Neural crest cell (in vitro differentiated cells): ENCODE results near the gene TRIO. TPM values are rescaled to one million over a fixed set of nuclear protein-coding genes. Genes with fewer than 3 reads are reported as not detected.

Experiments used
- DNase-seq: peaks from one replicate; pipeline ENCODE4 v3.0.0; 2021; ENCODE audit warnings: low read depth, mixed read lengths, low spot score
- H3K27ac Mint-ChIP-seq: one replicate; pipeline ENCODE4 v1.8.0; 2021; ENCODE audit warnings: mild to moderate bottlenecking, mixed read lengths; ENCODE audit not compliant: unreplicated experiment
- H3K27me3 Mint-ChIP-seq: 2 replicates; pipeline ENCODE4 v1.8.0; 2021; ENCODE audit warnings: low read depth, mild to moderate bottlenecking, mixed read lengths
- H3K36me3 Mint-ChIP-seq: 2 replicates; pipeline ENCODE4 v1.8.0; 2021; ENCODE audit warnings: low read depth, mild to moderate bottlenecking, mixed read lengths
- H3K4me1 Mint-ChIP-seq: 2 replicates; pipeline ENCODE4 v1.8.0; 2021; ENCODE audit warnings: mixed read lengths
- H3K4me3 Mint-ChIP-seq: one replicate; pipeline ENCODE4 v1.8.0; 2021; ENCODE audit warnings: mild to moderate bottlenecking, mixed read lengths
- H3K9me3 Mint-ChIP-seq: 2 replicates; pipeline ENCODE4 v1.8.0; 2021; ENCODE audit warnings: mixed read lengths
- total RNA-seq: library from RNA; stranded (reverse); gene quantifications from 2 replicates; pipeline ENCODE4 v1.2.1, GENCODE V29; 2021
- TF ChIP-seq, protein P1 (sequence below): fragments of 200-600 bp; sonication (generic); conservative IDR thresholded peaks from 2 replicates; pipeline ENCODE4 v1.5.0; 2021; ENCODE audit warnings: antibody characterized with exemption, mild to moderate bottlenecking

The TRIO gene
- total RNA-seq, 1 donor from 2014 or later, result 134 TPM

DNA sequence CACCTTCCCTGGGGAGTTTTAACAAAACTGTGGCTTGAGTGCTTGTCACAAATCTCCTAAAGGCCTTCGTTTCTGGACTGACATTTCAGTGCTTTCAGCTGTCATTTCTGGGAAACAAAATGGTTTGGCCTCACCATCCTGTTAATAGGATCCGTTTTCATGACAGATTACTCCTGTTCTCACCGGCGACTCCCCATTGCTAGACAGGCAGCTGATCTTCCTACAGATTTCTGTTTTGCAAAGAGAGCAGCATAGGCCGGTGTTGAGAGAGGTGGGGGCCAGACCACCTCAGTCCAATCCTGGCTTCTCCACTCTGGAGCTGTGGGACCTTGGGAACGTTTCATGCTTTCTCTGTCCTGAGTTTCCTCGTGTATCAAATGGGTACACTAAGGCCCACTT lies 363.0 kb downstream of the TRIO start:
- H3K9me3 Mint-ChIP-seq, result no peaks in the 10 kb centered on the region
- H3K4me1 Mint-ChIP-seq, result no peaks in the 10 kb centered on the region

DNA sequence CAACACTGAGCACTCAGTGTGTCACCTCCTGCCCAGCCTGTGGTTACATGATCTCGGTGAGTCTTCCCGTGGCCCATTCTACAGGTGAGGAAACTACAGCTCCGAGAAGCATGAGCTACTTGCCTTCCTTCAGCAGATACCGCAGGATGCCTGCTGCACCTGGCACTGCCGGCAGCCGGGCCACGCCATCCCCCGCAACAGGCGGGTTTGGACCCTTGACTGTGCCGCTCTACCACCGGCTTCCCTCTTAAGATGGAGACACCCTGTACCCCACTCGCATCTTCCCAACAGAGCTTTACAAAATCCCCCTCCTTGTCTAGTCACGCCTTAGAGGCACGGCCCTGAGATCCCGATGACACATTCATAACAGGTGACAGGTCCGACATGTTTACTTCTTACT lies 363.5 kb downstream of the TRIO start:
- H3K4me1 Mint-ChIP-seq, result no peaks in the 10 kb centered on the region
- H3K27me3 Mint-ChIP-seq, result no peaks in the 10 kb centered on the region
- no peak overlapping the region for H3K27ac Mint-ChIP-seq
- H3K9me3 Mint-ChIP-seq, result no peaks in the 10 kb centered on the region
- no peak for DNase-seq
- TF ChIP-seq, protein P1, sequence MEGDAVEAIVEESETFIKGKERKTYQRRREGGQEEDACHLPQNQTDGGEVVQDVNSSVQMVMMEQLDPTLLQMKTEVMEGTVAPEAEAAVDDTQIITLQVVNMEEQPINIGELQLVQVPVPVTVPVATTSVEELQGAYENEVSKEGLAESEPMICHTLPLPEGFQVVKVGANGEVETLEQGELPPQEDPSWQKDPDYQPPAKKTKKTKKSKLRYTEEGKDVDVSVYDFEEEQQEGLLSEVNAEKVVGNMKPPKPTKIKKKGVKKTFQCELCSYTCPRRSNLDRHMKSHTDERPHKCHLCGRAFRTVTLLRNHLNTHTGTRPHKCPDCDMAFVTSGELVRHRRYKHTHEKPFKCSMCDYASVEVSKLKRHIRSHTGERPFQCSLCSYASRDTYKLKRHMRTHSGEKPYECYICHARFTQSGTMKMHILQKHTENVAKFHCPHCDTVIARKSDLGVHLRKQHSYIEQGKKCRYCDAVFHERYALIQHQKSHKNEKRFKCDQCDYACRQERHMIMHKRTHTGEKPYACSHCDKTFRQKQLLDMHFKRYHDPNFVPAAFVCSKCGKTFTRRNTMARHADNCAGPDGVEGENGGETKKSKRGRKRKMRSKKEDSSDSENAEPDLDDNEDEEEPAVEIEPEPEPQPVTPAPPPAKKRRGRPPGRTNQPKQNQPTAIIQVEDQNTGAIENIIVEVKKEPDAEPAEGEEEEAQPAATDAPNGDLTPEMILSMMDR, result no peak
- peaks cover 8% of the 10 kb centered on the region for H3K36me3 Mint-ChIP-seq
- H3K4me3 Mint-ChIP-seq, result no peak overlapping the region

More for the DNA sequence above, 363.0 kb downstream of the TRIO start:
- H3K36me3 Mint-ChIP-seq, result peaks cover 6% of the 10 kb centered on the region
- TF ChIP-seq, protein P1, result no peak
- no peak for DNase-seq
- no peak overlapping the region for H3K4me3 Mint-ChIP-seq
- H3K27me3 Mint-ChIP-seq, result no peaks in the 10 kb centered on the region
- H3K27ac Mint-ChIP-seq, result no peak overlapping the region

DNA sequence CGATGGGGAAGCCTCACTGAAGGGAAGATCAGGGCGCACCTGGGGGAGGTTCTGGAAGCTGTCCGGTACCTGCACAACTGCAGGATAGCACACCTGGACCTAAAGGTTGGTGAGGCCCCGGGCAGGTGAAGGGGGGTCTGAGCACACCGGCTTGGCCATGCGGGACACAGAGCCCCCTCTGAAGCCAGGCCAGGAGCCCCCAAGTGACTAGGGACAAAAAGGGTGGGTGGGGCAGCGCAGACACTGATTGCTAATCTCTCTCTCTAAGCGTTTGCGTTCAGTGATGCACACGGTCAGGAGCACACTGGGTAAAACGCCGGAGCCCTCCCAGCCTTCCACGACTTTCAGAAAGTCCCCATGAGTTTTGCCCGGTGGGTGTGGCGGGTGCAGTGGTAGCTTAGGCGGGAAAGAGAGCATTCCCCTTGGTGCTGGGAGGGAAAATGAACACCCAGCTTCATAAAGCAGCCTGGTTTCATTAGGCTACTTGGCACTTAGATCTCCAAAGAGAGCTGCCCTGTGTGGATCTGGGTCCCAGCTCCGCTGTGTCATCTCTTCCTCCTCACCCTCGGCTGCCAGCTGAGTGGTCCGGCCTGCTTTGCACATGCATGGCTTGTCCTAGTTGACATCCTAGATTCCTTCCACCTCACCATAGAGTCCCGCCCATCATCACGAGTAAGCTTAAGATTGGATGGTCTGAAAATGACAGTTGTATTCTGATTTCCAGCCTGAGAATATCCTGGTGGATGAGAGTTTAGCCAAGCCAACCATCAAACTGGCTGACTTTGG lies 364.2 kb downstream of the TRIO start:
- TF ChIP-seq, protein P1, result no peak
- peaks cover 8% of the 10 kb centered on the region for H3K36me3 Mint-ChIP-seq
- no peak for DNase-seq
- H3K4me3 Mint-ChIP-seq, result no peak overlapping the region
- no peaks in the 10 kb centered on the region for H3K9me3 Mint-ChIP-seq
- H3K27me3 Mint-ChIP-seq, result no peaks in the 10 kb centered on the region
- H3K4me1 Mint-ChIP-seq, result no peaks in the 10 kb centered on the region
- peak overlapping the region; percentile 31 for H3K27ac Mint-ChIP-seq

DNA sequence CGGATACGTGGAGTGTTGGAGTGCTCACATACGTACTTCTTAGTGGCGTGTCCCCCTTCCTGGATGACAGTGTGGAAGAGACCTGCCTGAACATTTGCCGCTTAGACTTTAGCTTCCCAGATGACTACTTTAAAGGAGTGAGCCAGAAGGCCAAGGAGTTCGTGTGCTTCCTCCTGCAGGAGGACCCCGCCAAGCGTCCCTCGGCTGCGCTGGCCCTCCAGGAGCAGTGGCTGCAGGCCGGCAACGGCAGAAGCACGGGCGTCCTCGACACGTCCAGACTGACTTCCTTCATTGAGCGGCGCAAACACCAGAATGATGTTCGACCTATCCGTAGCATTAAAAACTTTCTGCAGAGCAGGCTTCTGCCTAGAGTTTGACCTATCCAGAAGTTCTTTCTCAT lies 364.9 kb downstream of the TRIO start:
- H3K27ac Mint-ChIP-seq, result peak overlapping the region; percentile 31
- DNase-seq, result no peak
- peaks cover 8% of the 10 kb centered on the region for H3K36me3 Mint-ChIP-seq
- TF ChIP-seq, protein P1, result no peak
- H3K4me1 Mint-ChIP-seq, result no peaks in the 10 kb centered on the region
- no peaks in the 10 kb centered on the region for H3K9me3 Mint-ChIP-seq
- H3K4me3 Mint-ChIP-seq, result no peak overlapping the region
- H3K27me3 Mint-ChIP-seq, result no peaks in the 10 kb centered on the region

DNA sequence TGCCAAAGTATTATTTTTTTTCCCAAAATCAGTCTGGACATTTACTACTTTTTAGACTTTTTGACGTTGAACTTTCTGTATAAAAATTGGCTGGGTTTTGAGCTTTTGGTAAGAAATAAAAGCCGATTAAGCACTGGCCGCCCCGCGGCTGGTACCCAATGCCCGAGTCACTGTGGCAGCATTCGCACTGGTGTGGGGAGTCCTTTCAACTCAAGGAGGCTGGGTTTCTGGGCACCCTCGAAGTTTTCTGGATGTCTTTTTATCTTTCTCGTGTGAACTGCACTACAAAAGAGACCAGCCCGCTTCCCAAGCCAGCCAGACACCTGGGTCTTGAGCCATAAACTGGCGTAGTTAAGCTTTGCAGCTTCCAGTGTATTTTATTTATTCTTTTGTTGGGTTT lies 366.4 kb downstream of the TRIO start:
- no peak for DNase-seq
- TF ChIP-seq, protein P1, result no peak
- Mint-ChIP-seq H3K4me1 (no peaks in the 10 kb centered on the region), H3K27ac (no peak overlapping the region), H3K27me3 (no peaks in the 10 kb centered on the region), H3K9me3 (no peaks in the 10 kb centered on the region), H3K36me3 (peaks cover 8% of the 10 kb centered on the region), H3K4me3 (no peak overlapping the region)
